Measurements from ENCODE around the gene MALAT1. TPM values are rescaled to one million over a fixed set of nuclear protein-coding genes. Genes with fewer than 3 reads are reported as not detected.

MALAT1 gene
- total and polyA plus RNA-seq, 2 experiments from 2014 or later = 7,439 to 16,838 TPM

GRCh38 chr11:65502555-65503367 lies 3.9 kb downstream of the MALAT1 start:
- TF ChIP-seq CTCF (IDR thresholded peaks at IDR 0.05; ENCODE audit: low read depth, low read length) = no peak
- peak overlapping the region; percentile 100 for H3K27ac ChIP-seq
- no peaks in the 10 kb centered on the region for H3K9me3 ChIP-seq (ENCODE audit: low read depth)
- peaks cover 64% of the 10 kb centered on the region for H3K36me3 ChIP-seq
- DNase-seq (ENCODE audit: low read depth in 1 of 2, low spot score in 1 of 2) = peak in 1 of 2 donors; percentile 80
- peaks cover 16% of the 10 kb centered on the region for H3K4me1 ChIP-seq (ENCODE audit: low read depth)
- peak overlapping the region; percentile 99 for H3K4me3 ChIP-seq
- H3K27me3 ChIP-seq = no peaks in the 10 kb centered on the region

GRCh38 chr11:65503368-65503948 lies 4.6 kb downstream of the MALAT1 start:
- TF ChIP-seq CTCF (IDR thresholded peaks at IDR 0.05; ENCODE audit: low read depth, low read length) = no peak
- no peaks in the 10 kb centered on the region for H3K9me3 ChIP-seq (ENCODE audit: low read depth)
- H3K36me3 ChIP-seq = peaks cover 60% of the 10 kb centered on the region
- peak overlapping the region; percentile 99 for H3K4me3 ChIP-seq
- peaks cover 16% of the 10 kb centered on the region for H3K4me1 ChIP-seq (ENCODE audit: low read depth)
- H3K27me3 ChIP-seq = no peaks in the 10 kb centered on the region
- peak overlapping the region; percentile 100 for H3K27ac ChIP-seq
- peak in 1 of 2 donors; percentile 61 for DNase-seq (ENCODE audit: low read depth in 1 of 2, low spot score in 1 of 2)

GRCh38 chr11:65503949-65504673 lies 5.3 kb downstream of the MALAT1 start:
- H3K27ac ChIP-seq = peak overlapping the region; percentile 100
- H3K4me3 ChIP-seq = peak overlapping the region; percentile 99

GRCh38 chr11:65504674-65505465 lies 6.0 kb downstream of the MALAT1 start:
- H3K9me3 ChIP-seq (ENCODE audit: low read depth) = no peaks in the 10 kb centered on the region
- TF ChIP-seq CTCF (IDR thresholded peaks at IDR 0.05; ENCODE audit: low read depth, low read length) = no peak
- peak in 1 of 2 donors; percentile 68 for DNase-seq (ENCODE audit: low read depth in 1 of 2, low spot score in 1 of 2)
- H3K27ac ChIP-seq = peak overlapping the region; percentile 100
- H3K36me3 ChIP-seq = peaks cover 60% of the 10 kb centered on the region
- H3K27me3 ChIP-seq = no peaks in the 10 kb centered on the region
- H3K4me3 ChIP-seq = peak overlapping the region; percentile 99
- H3K4me1 ChIP-seq (ENCODE audit: low read depth) = peaks cover 16% of the 10 kb centered on the region

More at GRCh38 chr11:65503949-65504673, 5.3 kb downstream of the MALAT1 start:
- no peak for TF ChIP-seq CTCF (IDR thresholded peaks at IDR 0.05; ENCODE audit: low read depth, low read length)
- Histone ChIP-seq H3K27me3 (no peaks in the 10 kb centered on the region), H3K9me3 (ENCODE audit: low read depth) (no peaks in the 10 kb centered on the region), H3K36me3 (peaks cover 60% of the 10 kb centered on the region), H3K4me1 (ENCODE audit: low read depth) (peaks cover 16% of the 10 kb centered on the region)
- DNase-seq (ENCODE audit: low read depth in 1 of 2, low spot score in 1 of 2) = peak; percentile 55 to 80

Data from cardiac muscle cell (in vitro differentiated cells and primary cell).